GM23338 (cell line): Measurements from ENCODE around the gene MYH15. TPM values are rescaled to one million over a fixed set of nuclear protein-coding genes. Genes with fewer than 3 reads are reported as not detected.

ENCODE experiments used
- ATAC-seq: fragments of 200-7000 bp; cut with Tn5 transposase; 3 replicates; pipeline ENCODE4 v1.9.1; 2020
- DNase-seq: peaks from one replicate; pipeline ENCODE4 v3.0.0-alpha.2; 2015; ENCODE audit warnings: low spot score
- H2AFZ ChIP-seq: fragments of 200-600 bp; sonication (generic); 2 replicates; pipeline ENCODE4 v1.8.0; 2016; ENCODE audit warnings: antibody characterized with exemption, mild to moderate bottlenecking, moderate library complexity
- H3F3A ChIP-seq: fragments of 200-600 bp; sonication (generic); replicated peaks from 2 replicates; pipeline ENCODE4 v1.8.0; 2017; ENCODE audit warnings: antibody characterized with exemption, mixed run types, low read depth
- H3K27ac ChIP-seq: fragments of 200-600 bp; sonication (generic); 2 replicates; pipeline ENCODE4 v1.6.1; 2016; ENCODE audit warnings: low read depth
- H3K27me3 ChIP-seq: fragments of 200-600 bp; sonication (generic); 2 replicates; pipeline ENCODE4 v1.8.0; 2016; ENCODE audit warnings: mild to moderate bottlenecking, mixed run types, moderate library complexity; ENCODE audit not compliant: insufficient read depth
- H3K36me3 ChIP-seq: fragments of 200-600 bp; sonication (generic); 2 replicates; pipeline ENCODE4 v1.8.0; 2016; ENCODE audit warnings: mild to moderate bottlenecking; ENCODE audit not compliant: insufficient read depth
- H3K4me1 ChIP-seq: fragments of 200-600 bp; sonication (generic); 2 replicates; pipeline ENCODE4 v1.8.0; 2016; ENCODE audit warnings: mild to moderate bottlenecking, moderate library complexity; ENCODE audit not compliant: insufficient read depth
- H3K4me2 ChIP-seq: fragments of 200-600 bp; sonication (generic); 2 replicates; pipeline ENCODE4 v1.7.1; 2017; ENCODE audit warnings: mixed run types
- H3K4me3 ChIP-seq: fragments of 200-600 bp; sonication (generic); 2 replicates; pipeline ENCODE4 v1.6.1; 2016; ENCODE audit warnings: mixed run types
- H3K79me2 ChIP-seq: fragments of 200-600 bp; sonication (generic); replicated peaks from 2 replicates; pipeline ENCODE4 v1.8.0; 2017; ENCODE audit warnings: mild to moderate bottlenecking; ENCODE audit not compliant: insufficient read depth
- H3K9me2 ChIP-seq: fragments of 200-600 bp; sonication (generic); 2 replicates; pipeline ENCODE4 v1.8.0; 2017; ENCODE audit not compliant: insufficient read depth
- H4K20me1 ChIP-seq: fragments of 200-600 bp; sonication (generic); replicated peaks from 2 replicates; pipeline ENCODE4 v1.8.0; 2017; ENCODE audit warnings: mild to moderate bottlenecking; ENCODE audit not compliant: insufficient read depth
- H3K27ac Mint-ChIP-seq: 2 replicates; pipeline ENCODE4 v1.8.0; 2020; ENCODE audit warnings: inconsistent platforms, mild to moderate bottlenecking, moderate library complexity, mixed read lengths
- H3K27me3 Mint-ChIP-seq: 3 replicates; pipeline ENCODE4 v1.8.0; 2022; ENCODE audit warnings: low read depth, mild to moderate bottlenecking, moderate library complexity, mixed read lengths, inconsistent platforms; ENCODE audit not compliant: insufficient read depth, poor library complexity
- H3K36me3 Mint-ChIP-seq: 3 replicates; pipeline ENCODE4 v1.8.0; 2021; ENCODE audit warnings: low read depth, mild to moderate bottlenecking, inconsistent platforms, moderate library complexity, mixed read lengths
- H3K4me1 Mint-ChIP-seq: 3 replicates; pipeline ENCODE4 v1.8.0; 2020; ENCODE audit warnings: mild to moderate bottlenecking, inconsistent platforms, mixed read lengths
- H3K4me3 Mint-ChIP-seq: 3 replicates; pipeline ENCODE4 v1.8.0; 2021; ENCODE audit warnings: moderate library complexity, mild to moderate bottlenecking, inconsistent platforms, mixed read lengths
- H3K9me3 Mint-ChIP-seq: 3 replicates; pipeline ENCODE4 v1.8.0; 2020; ENCODE audit warnings: moderate library complexity, mild to moderate bottlenecking, inconsistent platforms, mixed read lengths
- CREB1 ChIP-seq: fragments of 250-450 bp; sonication (Bioruptor Pico); IDR thresholded peaks from 2 replicates; pipeline ENCODE4 v1.5.0; 2020; ENCODE audit warnings: low read depth, mild to moderate bottlenecking, moderate library complexity
- ETS1 ChIP-seq: IDR thresholded peaks from 2 replicates; pipeline ENCODE4 v1.6.1; 2016; ENCODE audit warnings: antibody characterized with exemption
- EZH2phosphoT487 ChIP-seq: fragments of 200-600 bp; sonication (generic); IDR thresholded peaks from one replicate; pipeline ENCODE4 v1.8.1; 2018; ENCODE audit warnings: antibody characterized with exemption; ENCODE audit not compliant: unreplicated experiment
- JUNB ChIP-seq: IDR thresholded peaks from one replicate; pipeline ENCODE4 v1.6.1; 2016; ENCODE audit warnings: antibody characterized with exemption; ENCODE audit not compliant: unreplicated experiment
- NANOG ChIP-seq: IDR thresholded peaks from 2 replicates; pipeline ENCODE4 v1.6.1; 2016; ENCODE audit warnings: antibody characterized with exemption, borderline replicate concordance
- POLR2AphosphoS5 ChIP-seq: IDR thresholded peaks from 2 replicates; pipeline ENCODE4 v1.6.1; 2016; ENCODE audit warnings: antibody characterized with exemption, low read depth
- STAT1 ChIP-seq: IDR thresholded peaks from one replicate; pipeline ENCODE4 v1.6.1; 2016; ENCODE audit warnings: antibody characterized with exemption; ENCODE audit not compliant: unreplicated experiment
- ZNF114 ChIP-seq: fragments of 250-450 bp; sonication (Bioruptor Pico); IDR thresholded peaks from 2 replicates; pipeline ENCODE4 v1.5.0; 2020; ENCODE audit warnings: mild to moderate bottlenecking, moderate library complexity
- polyA plus RNA-seq: library from polyadenylated mRNA; unstranded; fragments of >200 nt; fragmentation: Nextera tagmentation; extraction: Ambion mirVana; gene quantifications from 2 replicates; pipeline ENCODE4 v1.2.1, GENCODE V29; 2016
- total RNA-seq: library from RNA; depleted of rRNA; stranded (reverse); fragments of >200 nt; shearing (Covaris generic); gene quantifications from 2 replicates; pipeline ENCODE4 v1.2.3, GENCODE V29; 2014
- TF ChIP-seq, protein P1 (sequence below), 2 experiments: fragments of 200-600 bp in 1 of 2; sonication (generic) in 1 of 2; conservative IDR thresholded peaks; 2 replicates each; pipeline versions ENCODE4 v1.5.1 to v1.6.1; 2016 to 2017; ENCODE audit warnings: antibody characterized with exemption in 2 of 2, low read depth in 2 of 2, mild to moderate bottlenecking in 2 of 2, moderate library complexity in 1 of 2
- TF ChIP-seq, protein P2 (sequence below): fragments of 250-450 bp; sonication (Bioruptor Pico); IDR thresholded peaks from 2 replicates; pipeline ENCODE4 v1.5.0; 2020; ENCODE audit warnings: mild to moderate bottlenecking, moderate library complexity

The MYH15 gene
- total and polyA plus RNA-seq, 2 experiments from 2014 or later: 0.07 TPM; not detected in 1

DNA sequence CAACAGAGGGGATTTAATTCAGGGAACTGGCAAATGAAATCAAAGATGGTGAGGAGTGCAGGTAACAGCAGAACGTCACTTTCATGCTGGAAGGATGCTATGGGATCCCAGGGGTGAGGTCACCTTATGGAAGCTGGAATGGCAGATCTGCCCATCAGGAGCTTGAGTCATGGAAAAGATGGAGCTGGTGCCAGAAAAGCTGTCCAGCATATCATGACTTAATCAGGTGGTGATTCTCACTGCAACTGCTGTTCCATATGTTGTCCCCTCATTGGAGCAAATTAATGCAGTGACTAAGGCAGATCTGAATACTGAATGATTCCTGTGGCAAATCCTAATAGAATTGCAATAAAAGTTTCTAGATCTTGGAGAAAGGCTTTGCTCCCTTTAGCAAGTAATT, 175.7 kb downstream of the MYH15 start:
- Histone ChIP-seq H3K27ac (no peak overlapping the region), H3F3A (no peaks in the 10 kb centered on the region), H3K9me2 (no peaks in the 10 kb centered on the region), H3K79me2 (no peaks in the 10 kb centered on the region), H4K20me1 (no peaks in the 10 kb centered on the region), H3K4me2 (no peak overlapping the region), H2AFZ (no peak overlapping the region), H3K36me3 (no peaks in the 10 kb centered on the region), H3K27me3 (no peaks in the 10 kb centered on the region), H3K4me1 (no peaks in the 10 kb centered on the region), H3K4me3 (no peak overlapping the region)
- Mint-ChIP-seq H3K4me3 (no peak overlapping the region), H3K27ac (no peak overlapping the region), H3K27me3 (peaks cover 1% of the 10 kb centered on the region), H3K4me1 (no peaks in the 10 kb centered on the region), H3K9me3 (no peaks in the 10 kb centered on the region), H3K36me3 (no peaks in the 10 kb centered on the region)
- ATAC-seq (no peak), DNase-seq (no peak)
- no peak for TF ChIP-seq JUNB
- no peak for TF ChIP-seq NANOG
- no peak for TF ChIP-seq CREB1 (CRISPR knock-in tag)
- TF ChIP-seq ZNF114 (CRISPR knock-in tag): no peak
- TF ChIP-seq STAT1: no peak
- TF ChIP-seq ETS1: no peak
- no peak for TF ChIP-seq POLR2AphosphoS5

GRCh38 chr3:108333961-108334360, 176.4 kb downstream of the MYH15 start:
- no peaks in the 10 kb centered on the region for H3K4me1 ChIP-seq
- no peak overlapping the region for H2AFZ ChIP-seq
- H3K4me3 ChIP-seq: no peak overlapping the region
- Mint-ChIP-seq H3K9me3 (no peaks in the 10 kb centered on the region), H3K27me3 (peaks cover 1% of the 10 kb centered on the region), H3K4me1 (no peaks in the 10 kb centered on the region), H3K27ac (no peak overlapping the region), H3K36me3 (no peaks in the 10 kb centered on the region), H3K4me3 (no peak overlapping the region)
- no peaks in the 10 kb centered on the region for H3F3A ChIP-seq
- no peaks in the 10 kb centered on the region for H3K79me2 ChIP-seq
- DNase-seq (no peak), ATAC-seq (no peak)
- no peak overlapping the region for H3K27ac ChIP-seq
- no peak overlapping the region for H3K4me2 ChIP-seq
- H3K36me3 ChIP-seq: no peaks in the 10 kb centered on the region
- no peaks in the 10 kb centered on the region for H3K9me2 ChIP-seq
- no peaks in the 10 kb centered on the region for H4K20me1 ChIP-seq
- no peaks in the 10 kb centered on the region for H3K27me3 ChIP-seq
- TF ChIP-seq, protein P1, sequence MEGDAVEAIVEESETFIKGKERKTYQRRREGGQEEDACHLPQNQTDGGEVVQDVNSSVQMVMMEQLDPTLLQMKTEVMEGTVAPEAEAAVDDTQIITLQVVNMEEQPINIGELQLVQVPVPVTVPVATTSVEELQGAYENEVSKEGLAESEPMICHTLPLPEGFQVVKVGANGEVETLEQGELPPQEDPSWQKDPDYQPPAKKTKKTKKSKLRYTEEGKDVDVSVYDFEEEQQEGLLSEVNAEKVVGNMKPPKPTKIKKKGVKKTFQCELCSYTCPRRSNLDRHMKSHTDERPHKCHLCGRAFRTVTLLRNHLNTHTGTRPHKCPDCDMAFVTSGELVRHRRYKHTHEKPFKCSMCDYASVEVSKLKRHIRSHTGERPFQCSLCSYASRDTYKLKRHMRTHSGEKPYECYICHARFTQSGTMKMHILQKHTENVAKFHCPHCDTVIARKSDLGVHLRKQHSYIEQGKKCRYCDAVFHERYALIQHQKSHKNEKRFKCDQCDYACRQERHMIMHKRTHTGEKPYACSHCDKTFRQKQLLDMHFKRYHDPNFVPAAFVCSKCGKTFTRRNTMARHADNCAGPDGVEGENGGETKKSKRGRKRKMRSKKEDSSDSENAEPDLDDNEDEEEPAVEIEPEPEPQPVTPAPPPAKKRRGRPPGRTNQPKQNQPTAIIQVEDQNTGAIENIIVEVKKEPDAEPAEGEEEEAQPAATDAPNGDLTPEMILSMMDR (conservative IDR thresholded peaks at IDR 0.05; ENCODE audit: low read depth in 2 of 2): no peak
- TF ChIP-seq, protein P2, sequence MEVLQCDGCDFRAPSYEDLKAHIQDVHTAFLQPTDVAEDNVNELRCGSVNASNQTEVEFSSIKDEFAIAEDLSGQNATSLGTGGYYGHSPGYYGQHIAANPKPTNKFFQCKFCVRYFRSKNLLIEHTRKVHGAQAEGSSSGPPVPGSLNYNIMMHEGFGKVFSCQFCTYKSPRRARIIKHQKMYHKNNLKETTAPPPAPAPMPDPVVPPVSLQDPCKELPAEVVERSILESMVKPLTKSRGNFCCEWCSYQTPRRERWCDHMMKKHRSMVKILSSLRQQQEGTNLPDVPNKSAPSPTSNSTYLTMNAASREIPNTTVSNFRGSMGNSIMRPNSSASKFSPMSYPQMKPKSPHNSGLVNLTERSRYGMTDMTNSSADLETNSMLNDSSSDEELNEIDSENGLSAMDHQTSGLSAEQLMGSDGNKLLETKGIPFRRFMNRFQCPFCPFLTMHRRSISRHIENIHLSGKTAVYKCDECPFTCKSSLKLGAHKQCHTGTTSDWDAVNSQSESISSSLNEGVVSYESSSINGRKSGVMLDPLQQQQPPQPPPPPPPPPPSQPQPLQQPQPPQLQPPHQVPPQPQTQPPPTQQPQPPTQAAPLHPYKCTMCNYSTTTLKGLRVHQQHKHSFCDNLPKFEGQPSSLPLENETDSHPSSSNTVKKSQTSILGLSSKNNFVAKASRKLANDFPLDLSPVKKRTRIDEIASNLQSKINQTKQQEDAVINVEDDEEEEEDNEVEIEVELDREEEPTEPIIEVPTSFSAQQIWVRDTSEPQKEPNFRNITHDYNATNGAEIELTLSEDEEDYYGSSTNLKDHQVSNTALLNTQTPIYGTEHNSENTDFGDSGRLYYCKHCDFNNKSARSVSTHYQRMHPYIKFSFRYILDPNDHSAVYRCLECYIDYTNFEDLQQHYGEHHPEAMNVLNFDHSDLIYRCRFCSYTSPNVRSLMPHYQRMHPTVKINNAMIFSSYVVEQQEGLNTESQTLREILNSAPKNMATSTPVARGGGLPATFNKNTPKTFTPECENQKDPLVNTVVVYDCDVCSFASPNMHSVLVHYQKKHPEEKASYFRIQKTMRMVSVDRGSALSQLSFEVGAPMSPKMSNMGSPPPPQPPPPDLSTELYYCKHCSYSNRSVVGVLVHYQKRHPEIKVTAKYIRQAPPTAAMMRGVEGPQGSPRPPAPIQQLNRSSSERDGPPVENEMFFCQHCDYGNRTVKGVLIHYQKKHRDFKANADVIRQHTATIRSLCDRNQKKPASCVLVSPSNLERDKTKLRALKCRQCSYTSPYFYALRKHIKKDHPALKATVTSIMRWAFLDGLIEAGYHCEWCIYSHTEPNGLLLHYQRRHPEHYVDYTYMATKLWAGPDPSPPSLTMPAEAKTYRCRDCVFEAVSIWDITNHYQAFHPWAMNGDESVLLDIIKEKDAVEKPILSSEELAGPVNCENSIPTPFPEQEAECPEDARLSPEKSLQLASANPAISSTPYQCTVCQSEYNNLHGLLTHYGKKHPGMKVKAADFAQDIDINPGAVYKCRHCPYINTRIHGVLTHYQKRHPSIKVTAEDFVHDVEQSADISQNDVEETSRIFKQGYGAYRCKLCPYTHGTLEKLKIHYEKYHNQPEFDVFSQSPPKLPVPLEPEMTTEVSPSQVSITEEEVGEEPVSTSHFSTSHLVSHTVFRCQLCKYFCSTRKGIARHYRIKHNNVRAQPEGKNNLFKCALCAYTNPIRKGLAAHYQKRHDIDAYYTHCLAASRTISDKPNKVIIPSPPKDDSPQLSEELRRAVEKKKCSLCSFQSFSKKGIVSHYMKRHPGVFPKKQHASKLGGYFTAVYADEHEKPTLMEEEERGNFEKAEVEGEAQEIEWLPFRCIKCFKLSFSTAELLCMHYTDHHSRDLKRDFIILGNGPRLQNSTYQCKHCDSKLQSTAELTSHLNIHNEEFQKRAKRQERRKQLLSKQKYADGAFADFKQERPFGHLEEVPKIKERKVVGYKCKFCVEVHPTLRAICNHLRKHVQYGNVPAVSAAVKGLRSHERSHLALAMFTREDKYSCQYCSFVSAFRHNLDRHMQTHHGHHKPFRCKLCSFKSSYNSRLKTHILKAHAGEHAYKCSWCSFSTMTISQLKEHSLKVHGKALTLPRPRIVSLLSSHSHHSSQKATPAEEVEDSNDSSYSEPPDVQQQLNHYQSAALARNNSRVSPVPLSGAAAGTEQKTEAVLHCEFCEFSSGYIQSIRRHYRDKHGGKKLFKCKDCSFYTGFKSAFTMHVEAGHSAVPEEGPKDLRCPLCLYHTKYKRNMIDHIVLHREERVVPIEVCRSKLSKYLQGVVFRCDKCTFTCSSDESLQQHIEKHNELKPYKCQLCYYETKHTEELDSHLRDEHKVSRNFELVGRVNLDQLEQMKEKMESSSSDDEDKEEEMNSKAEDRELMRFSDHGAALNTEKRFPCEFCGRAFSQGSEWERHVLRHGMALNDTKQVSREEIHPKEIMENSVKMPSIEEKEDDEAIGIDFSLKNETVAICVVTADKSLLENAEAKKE (CRISPR knock-in tag): no peak
- no peak for TF ChIP-seq EZH2phosphoT487
- no peak for TF ChIP-seq POLR2AphosphoS5
- no peak for TF ChIP-seq NANOG
- TF ChIP-seq STAT1: no peak
- no peak for TF ChIP-seq ZNF114 (CRISPR knock-in tag)
- TF ChIP-seq ETS1: no peak
- no peak for TF ChIP-seq CREB1 (CRISPR knock-in tag)
- no peak for TF ChIP-seq JUNB
